ENCODE results near the gene IGSF9. TPM values are rescaled to one million over a fixed set of nuclear protein-coding genes. Genes with fewer than 3 reads are reported as not detected.

IGSF9 gene
- total and polyA plus RNA-seq, 2 experiments from 2014 or later: 0.13 TPM; not detected in 1

GRCh38 chr1:159897962-159898361 is 47.5 kb downstream of the IGSF9 start:
- no peaks in the 10 kb centered on the region for H3K79me2 ChIP-seq (ENCODE audit: insufficient read depth)
- 80 to 87% methylated on average over 3 of the region's 3 CpGs for WGBS, 2 experiments (ENCODE audit: low coverage in 1 of 2, low lambda C conversion rate in 2 of 2, missing lambda C conversion rate in 2 of 2)
- no peaks in the 10 kb centered on the region for H3K27me3 ChIP-seq (replicated peaks; ENCODE audit: insufficient read depth)
- no peak overlapping the region for H3K4me2 ChIP-seq (ENCODE audit: unreplicated experiment)
- no peak overlapping the region for H2AFZ ChIP-seq
- no peak overlapping the region for H3K4me3 ChIP-seq
- no peaks in the 10 kb centered on the region for H3F3A ChIP-seq (ENCODE audit: insufficient read depth)
- H3K9me2 ChIP-seq (ENCODE audit: insufficient read depth): no peaks in the 10 kb centered on the region
- TF ChIP-seq EZH2phosphoT487 (IDR thresholded peaks at IDR 0.05; ENCODE audit: insufficient read depth, low read depth) (no peak), EZH2 (IDR thresholded peaks at IDR 0.05; ENCODE audit: insufficient read depth, poor library complexity, severe bottlenecking) (no peak)
- H3K36me3 ChIP-seq (ENCODE audit: low read depth): no peaks in the 10 kb centered on the region
- no peaks in the 10 kb centered on the region for H3K9me3 ChIP-seq (ENCODE audit: low read depth)
- no peaks in the 10 kb centered on the region for H3K4me1 ChIP-seq (ENCODE audit: insufficient read depth)
- H3K9ac ChIP-seq: no peak overlapping the region
- DNase-seq: no peak
- H4K20me1 ChIP-seq (ENCODE audit: insufficient read depth): no peaks in the 10 kb centered on the region
- H3K27ac ChIP-seq: no peak overlapping the region
- in situ Hi-C loops (cut with MboI): loop anchor here (10.0 kb wide), 1 partner anchor 733 kb away; no protein-coding TSS in a partner anchor

DNA sequence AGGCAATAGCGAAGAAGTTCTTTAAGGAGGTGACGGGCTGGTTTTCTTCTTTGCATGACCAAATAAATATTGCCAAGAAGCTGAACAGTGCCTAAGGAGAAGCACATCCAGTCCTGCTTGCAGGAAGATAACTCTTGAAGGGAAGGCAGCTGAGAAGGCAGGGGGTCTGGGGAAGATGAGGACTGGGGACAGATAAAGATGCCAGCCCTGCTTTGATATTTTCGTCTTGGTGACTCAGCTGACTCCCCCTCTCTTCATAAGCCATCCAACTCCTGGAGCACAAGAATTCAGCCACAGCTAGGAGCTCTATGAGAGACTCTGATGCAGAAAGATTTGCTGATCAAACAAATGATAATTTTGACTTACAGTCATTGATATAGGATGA is 48.9 kb downstream of the IGSF9 start:
- Histone ChIP-seq H3K27ac (no peak overlapping the region), H3K4me2 (ENCODE audit: unreplicated experiment) (no peak overlapping the region), H3K36me3 (ENCODE audit: low read depth) (no peaks in the 10 kb centered on the region), H3K79me2 (ENCODE audit: insufficient read depth) (no peaks in the 10 kb centered on the region), H3K4me1 (ENCODE audit: insufficient read depth) (no peaks in the 10 kb centered on the region), H3K9me2 (ENCODE audit: insufficient read depth) (no peaks in the 10 kb centered on the region), H3K4me3 (no peak overlapping the region), H3K9me3 (ENCODE audit: low read depth) (no peaks in the 10 kb centered on the region), H3K9ac (no peak overlapping the region), H2AFZ (no peak overlapping the region), H3F3A (ENCODE audit: insufficient read depth) (no peaks in the 10 kb centered on the region), H4K20me1 (ENCODE audit: insufficient read depth) (no peaks in the 10 kb centered on the region), H3K27me3 (replicated peaks; ENCODE audit: insufficient read depth) (no peaks in the 10 kb centered on the region)
- in situ Hi-C loops (cut with MboI): loop anchor here (10.0 kb wide), 1 partner anchor 732 kb away; no protein-coding TSS in a partner anchor
- 82 to 85% methylated on average over 3 of the region's 3 CpGs for WGBS, 2 experiments (ENCODE audit: low coverage in 1 of 2, low lambda C conversion rate in 2 of 2, missing lambda C conversion rate in 2 of 2)
- no peak for TF ChIP-seq EZH2 (IDR thresholded peaks at IDR 0.05; ENCODE audit: insufficient read depth, poor library complexity, severe bottlenecking)
- TF ChIP-seq EZH2phosphoT487 (IDR thresholded peaks at IDR 0.05; ENCODE audit: insufficient read depth, low read depth): no peak
- no peak for DNase-seq

GRCh38 chr1:159895836-159896545 is 49.4 kb downstream of the IGSF9 start:
- Histone ChIP-seq H2AFZ (no peak overlapping the region), H3K4me1 (ENCODE audit: insufficient read depth) (peaks cover 5% of the 10 kb centered on the region; the same call in 1 of the 2 replicates), H3K9ac (no peak overlapping the region), H3K27me3 (replicated peaks; ENCODE audit: insufficient read depth) (no peaks in the 10 kb centered on the region), H3K4me2 (ENCODE audit: unreplicated experiment) (no peak overlapping the region), H3K79me2 (ENCODE audit: insufficient read depth) (no peaks in the 10 kb centered on the region), H3K4me3 (no peak overlapping the region), H3K9me2 (ENCODE audit: insufficient read depth) (no peaks in the 10 kb centered on the region), H3F3A (ENCODE audit: insufficient read depth) (peaks cover 4% of the 10 kb centered on the region; the same call in 1 of the 2 replicates), H3K9me3 (ENCODE audit: low read depth) (no peaks in the 10 kb centered on the region), H3K27ac (no peak overlapping the region), H4K20me1 (ENCODE audit: insufficient read depth) (no peaks in the 10 kb centered on the region), H3K36me3 (ENCODE audit: low read depth) (no peaks in the 10 kb centered on the region)
- WGBS, 2 experiments (ENCODE audit: low coverage in 1 of 2, low lambda C conversion rate in 2 of 2, missing lambda C conversion rate in 2 of 2): 74 to 82% methylated on average over 6 of the region's 6 CpGs
- DNase-seq: no peak
- in situ Hi-C loops (cut with MboI): loop anchor here (10.0 kb wide), 1 partner anchor 731 kb away; no protein-coding TSS in a partner anchor
- TF ChIP-seq EZH2phosphoT487 (IDR thresholded peaks at IDR 0.05; ENCODE audit: insufficient read depth, low read depth): no peak
- no peak for TF ChIP-seq EZH2 (IDR thresholded peaks at IDR 0.05; ENCODE audit: insufficient read depth, poor library complexity, severe bottlenecking)

DNA sequence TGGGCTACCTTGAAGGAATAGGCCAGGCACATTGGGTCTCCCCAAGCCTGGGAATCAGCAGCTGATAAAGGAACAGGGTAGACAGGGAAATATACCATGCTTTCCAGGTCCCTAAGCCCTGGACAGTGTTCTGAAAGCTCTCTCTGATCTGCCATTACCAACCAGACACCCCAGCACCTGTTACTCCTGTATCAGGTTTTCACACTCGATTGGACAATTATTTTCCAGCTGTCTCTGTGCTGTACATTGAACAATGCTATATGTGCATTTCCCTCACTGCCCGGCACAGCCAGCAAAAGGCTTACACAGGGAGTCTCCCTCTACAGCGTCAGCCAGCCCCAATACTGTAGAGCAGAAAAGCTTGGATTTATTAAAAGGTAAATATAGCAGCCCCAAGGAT is 50.1 kb downstream of the IGSF9 start:
- 50 to 58% methylated on average over 3 of the region's 3 CpGs for WGBS, 2 experiments (ENCODE audit: low coverage in 1 of 2, low lambda C conversion rate in 2 of 2, missing lambda C conversion rate in 2 of 2)
- no peak for DNase-seq
- in situ Hi-C loops (cut with MboI): loop anchor here (10.0 kb wide), 1 partner anchor 730 kb away; no protein-coding TSS in a partner anchor
- no peak for TF ChIP-seq EZH2phosphoT487 (IDR thresholded peaks at IDR 0.05; ENCODE audit: insufficient read depth, low read depth)
- no peak for TF ChIP-seq EZH2 (IDR thresholded peaks at IDR 0.05; ENCODE audit: insufficient read depth, poor library complexity, severe bottlenecking)
- H3K36me3 ChIP-seq (ENCODE audit: low read depth): no peaks in the 10 kb centered on the region
- H4K20me1 ChIP-seq (ENCODE audit: insufficient read depth): no peaks in the 10 kb centered on the region
- no peak overlapping the region for H3K4me2 ChIP-seq (ENCODE audit: unreplicated experiment)
- H3K27me3 ChIP-seq (replicated peaks; ENCODE audit: insufficient read depth): no peaks in the 10 kb centered on the region
- H3K9me3 ChIP-seq (ENCODE audit: low read depth): no peaks in the 10 kb centered on the region
- no peak overlapping the region for H2AFZ ChIP-seq
- H3K9ac ChIP-seq: no peak overlapping the region
- no peak overlapping the region for H3K4me3 ChIP-seq
- H3F3A ChIP-seq (ENCODE audit: insufficient read depth): peaks cover 6% of the 10 kb centered on the region; the same call in 1 of the 2 replicates
- H3K27ac ChIP-seq: no peak overlapping the region
- H3K79me2 ChIP-seq (ENCODE audit: insufficient read depth): no peaks in the 10 kb centered on the region
- no peaks in the 10 kb centered on the region for H3K9me2 ChIP-seq (ENCODE audit: insufficient read depth)
- H3K4me1 ChIP-seq (ENCODE audit: insufficient read depth): peaks cover 10% of the 10 kb centered on the region
